H9 (cell line): ENCODE results near the gene EFCAB11. TPM values are rescaled to one million over a fixed set of nuclear protein-coding genes. Genes with fewer than 3 reads are reported as not detected.

Experiments
- DNase-seq: peaks from one replicate; pipeline ENCODE4 v3.0.0-alpha.2; 2017
- H2AFZ ChIP-seq: one replicate; pipeline ENCODE4 v1.6.1; 2013; ENCODE audit warnings: mild to moderate bottlenecking, low read length, control low read depth, moderate library complexity
- H2AK5ac ChIP-seq: 2 replicates; pipeline ENCODE4 v1.6.1; 2013; ENCODE audit warnings: low read length, control low read depth, mixed read lengths; ENCODE audit not compliant: insufficient read length
- H2BK120ac ChIP-seq: one replicate; pipeline ENCODE4 v1.6.1; 2013; ENCODE audit warnings: low read depth, mild to moderate bottlenecking, low read length, control low read depth, inconsistent platforms; ENCODE audit not compliant: poor library complexity, severe bottlenecking
- H2BK12ac ChIP-seq: 2 replicates; pipeline ENCODE4 v1.6.1; 2013; ENCODE audit warnings: low read length, control low read depth, mixed read lengths, low read depth; ENCODE audit not compliant: insufficient read length
- H2BK15ac ChIP-seq: 2 replicates; pipeline ENCODE4 v1.6.1; 2013; ENCODE audit warnings: low read depth, low read length, control low read depth
- H2BK20ac ChIP-seq: one replicate; pipeline ENCODE4 v1.6.1; 2013; ENCODE audit warnings: low read depth, mild to moderate bottlenecking, low read length, control low read depth, inconsistent platforms; ENCODE audit not compliant: poor library complexity, severe bottlenecking
- H2BK5ac ChIP-seq: 2 replicates; pipeline ENCODE4 v1.6.1; 2013; ENCODE audit warnings: low read length, control low read depth, mixed read lengths; ENCODE audit not compliant: insufficient read length
- H3K14ac ChIP-seq: 2 replicates; pipeline ENCODE4 v1.6.1; 2013; ENCODE audit warnings: low read length, control low read depth; ENCODE audit not compliant: insufficient read depth
- H3K18ac ChIP-seq: 2 replicates; pipeline ENCODE4 v1.6.1; 2013; ENCODE audit warnings: low read depth, mild to moderate bottlenecking, mixed read lengths, low read length, control low read depth; ENCODE audit not compliant: insufficient read length
- H3K23ac ChIP-seq: 2 replicates; pipeline ENCODE4 v1.6.1; 2013; ENCODE audit warnings: low read length, control low read depth, mixed read lengths, low read depth; ENCODE audit not compliant: insufficient read length
- H3K23me2 ChIP-seq: 2 replicates; pipeline ENCODE4 v1.6.1; 2013; ENCODE audit warnings: low read depth, mild to moderate bottlenecking, mixed read lengths, low read length, control low read depth; ENCODE audit not compliant: insufficient read length, poor library complexity, severe bottlenecking
- H3K27ac ChIP-seq: 2 replicates; pipeline ENCODE4 v1.5.1; 2013; ENCODE audit warnings: low read length, control low read depth, mixed read lengths, low read depth; ENCODE audit not compliant: insufficient read length
- H3K27me3 ChIP-seq: 2 replicates; pipeline ENCODE4 v1.6.1; 2013; ENCODE audit warnings: low read length, control low read depth, inconsistent platforms; ENCODE audit not compliant: insufficient read depth
- H3K4ac ChIP-seq: 2 replicates; pipeline ENCODE4 v1.6.1; 2013; ENCODE audit warnings: low read depth, mild to moderate bottlenecking, control low read depth, inconsistent platforms, low read length, moderate library complexity
- H3K4me1 ChIP-seq: 2 replicates; pipeline ENCODE4 v1.6.1; 2013; ENCODE audit warnings: low read length, control low read depth, inconsistent platforms; ENCODE audit not compliant: insufficient read depth
- H3K4me2 ChIP-seq: 2 replicates; pipeline ENCODE4 v1.6.1; 2013; ENCODE audit warnings: low read length, control low read depth, mixed read lengths; ENCODE audit not compliant: insufficient read length, insufficient read depth
- H3K56ac ChIP-seq: 2 replicates; pipeline ENCODE4 v1.6.1; 2013; ENCODE audit warnings: low read depth, mild to moderate bottlenecking, mixed read lengths, low read length, control low read depth; ENCODE audit not compliant: insufficient read length
- H3K79me1 ChIP-seq: 2 replicates; pipeline ENCODE4 v1.6.1; 2013; ENCODE audit warnings: low read depth, mild to moderate bottlenecking, moderate library complexity, low read length, control low read depth, inconsistent platforms; ENCODE audit not compliant: insufficient read depth, poor library complexity, severe bottlenecking
- H3K79me2 ChIP-seq: 2 replicates; pipeline ENCODE4 v1.6.1; 2013; ENCODE audit warnings: low read length, control low read depth, inconsistent platforms; ENCODE audit not compliant: insufficient read depth
- H3K9ac ChIP-seq: 2 replicates; pipeline ENCODE4 v1.6.1; 2013; ENCODE audit warnings: low read length, control low read depth, mixed read lengths; ENCODE audit not compliant: insufficient read length; ENCODE audit errors: extremely low read depth
- H3K9me3 ChIP-seq: one replicate; pipeline ENCODE4 v1.6.1; 2013; ENCODE audit warnings: low read depth, low read length, inconsistent platforms; ENCODE audit not compliant: control insufficient read depth
- H3T11ph ChIP-seq: one replicate; pipeline ENCODE4 v1.6.1; 2013; ENCODE audit warnings: mild to moderate bottlenecking, low read length, control low read depth, inconsistent platforms
- H4K20me1 ChIP-seq: one replicate; pipeline ENCODE4 v1.6.1; 2013; ENCODE audit not compliant: control insufficient read depth, insufficient read length, insufficient read depth
- H4K5ac ChIP-seq: 2 replicates; pipeline ENCODE4 v1.6.1; 2013; ENCODE audit warnings: low read depth, mild to moderate bottlenecking, mixed read lengths, low read length, control low read depth; ENCODE audit not compliant: insufficient read length
- H4K8ac ChIP-seq: replicated peaks from 2 replicates; pipeline ENCODE4 v1.6.1; 2013; ENCODE audit warnings: low read length, control low read depth, mixed read lengths, low read depth; ENCODE audit not compliant: insufficient read length
- H4K91ac ChIP-seq: 2 replicates; pipeline ENCODE4 v1.6.1; 2013; ENCODE audit warnings: low read depth, mild to moderate bottlenecking, moderate library complexity, mixed read lengths, low read length, control low read depth; ENCODE audit not compliant: insufficient read length
- H3K27ac Mint-ChIP-seq, 3 experiments: 2 replicates in 2 of 3; 3 replicates in 1 of 3; pipeline ENCODE4 v1.8.0; 2020 to 2021; ENCODE audit warnings: mixed read lengths in 3 of 3, mild to moderate bottlenecking in 1 of 3, moderate library complexity in 1 of 3
- H3K27me3 Mint-ChIP-seq: 2 replicates; pipeline ENCODE4 v1.8.0; 2021; ENCODE audit warnings: low read depth, mild to moderate bottlenecking, moderate library complexity, mixed read lengths
- H3K36me3 Mint-ChIP-seq, 3 experiments: 2 replicates in 2 of 3; 3 replicates in 1 of 3; pipeline ENCODE4 v1.8.0; 2020 to 2021; ENCODE audit warnings: low read depth in 3 of 3, mixed read lengths in 3 of 3; ENCODE audit not compliant: insufficient read depth in 1 of 3
- H3K4me1 Mint-ChIP-seq, 2 experiments: 2 replicates each; pipeline ENCODE4 v1.8.0; 2020; ENCODE audit warnings: mixed read lengths in 2 of 2
- H3K4me3 Mint-ChIP-seq, 2 experiments: 2 replicates in 1 of 2; 3 replicates in 1 of 2; pipeline ENCODE4 v1.8.0; 2020 to 2021; ENCODE audit warnings: mild to moderate bottlenecking in 2 of 2, mixed read lengths in 2 of 2, moderate library complexity in 1 of 2
- H3K9me3 Mint-ChIP-seq, 2 experiments: 2 replicates in 1 of 2; 3 replicates in 1 of 2; pipeline ENCODE4 v1.8.0; 2020; ENCODE audit warnings: mild to moderate bottlenecking in 2 of 2, mixed read lengths in 2 of 2, moderate library complexity in 1 of 2
- WGBS: extraction: QIAGEN DNeasy Blood & Tissue Kit; methylation state at CpG from one replicate; pipeline ENCODE4 v1.1.7; 2013; ENCODE audit warnings: missing lambda C conversion rate, low lambda C conversion rate, mixed read lengths; ENCODE audit not compliant: insufficient read length; ENCODE audit errors: extremely low coverage; 5-methylcytosine and 5-hydroxymethylcytosine counted together
- total RNA-seq: library from RNA; stranded (reverse); gene quantifications from 2 replicates; pipeline ENCODE4 v1.2.1, GENCODE V29; 2021
- TF ChIP-seq, protein P1 (sequence below): fragments of 200-600 bp; sonication (generic); conservative IDR thresholded peaks from 3 replicates; pipeline ENCODE4 v1.8.0; 2021; ENCODE audit warnings: antibody characterized with exemption, mild to moderate bottlenecking

Gene EFCAB11
- total RNA-seq, 1 experiment from 2014 or later: 17.4 TPM

DNA sequence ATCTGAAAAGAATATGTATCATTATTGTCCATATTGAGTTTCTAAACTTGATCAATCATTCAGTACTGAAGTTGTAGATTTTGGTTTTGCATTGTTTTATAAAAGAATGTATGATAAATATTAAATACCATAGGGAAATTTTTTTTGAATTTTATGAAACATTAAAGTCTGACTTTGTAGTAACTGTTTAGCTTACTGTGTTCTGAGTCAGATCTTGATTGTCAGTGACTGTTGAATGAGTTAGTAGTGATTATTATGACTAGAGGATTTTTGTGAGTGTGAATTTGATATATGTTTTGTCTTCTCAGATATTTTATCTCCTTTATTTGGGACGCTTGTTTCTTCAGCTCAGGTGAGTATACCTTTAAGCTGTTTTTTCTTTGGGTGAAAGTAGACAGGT is 11.3 kb upstream of the EFCAB11 start:
- peaks cover 26 to 64% (median 61%) of the 10 kb centered on the region in 3 experiments; a peak in 6 of 7 replicates for H3K36me3 Mint-ChIP-seq
- Histone ChIP-seq H3K23me2 (no peaks in the 10 kb centered on the region), H3K79me1 (no peaks in the 10 kb centered on the region), H3K4ac (no peak overlapping the region), H3T11ph (no peak overlapping the region), H2BK15ac (no peak overlapping the region), H2BK5ac (no peak overlapping the region), H3K18ac (no peak overlapping the region), H4K8ac (no peak overlapping the region), H3K9me3 (no peaks in the 10 kb centered on the region), H3K23ac (no peak overlapping the region), H3K14ac (no peak overlapping the region), H3K9ac (no peak overlapping the region), H4K20me1 (no peaks in the 10 kb centered on the region), H3K4me1 (no peaks in the 10 kb centered on the region), H3K27me3 (no peaks in the 10 kb centered on the region), H3K4me2 (no peak overlapping the region), H3K27ac (no peak overlapping the region), H4K5ac (no peak overlapping the region), H3K79me2 (no peaks in the 10 kb centered on the region), H4K91ac (no peak overlapping the region), H2AFZ (no peak overlapping the region), H2BK12ac (no peak overlapping the region), H2BK20ac (no peak overlapping the region), H2BK120ac (no peak overlapping the region), H3K56ac (no peak overlapping the region), H2AK5ac (no peak overlapping the region)
- H3K4me1 Mint-ChIP-seq: peaks cover 2 to 7% of the 10 kb centered on the region in 2 experiments
- no peak overlapping the region for H3K27ac Mint-ChIP-seq
- TF ChIP-seq, protein P1, sequence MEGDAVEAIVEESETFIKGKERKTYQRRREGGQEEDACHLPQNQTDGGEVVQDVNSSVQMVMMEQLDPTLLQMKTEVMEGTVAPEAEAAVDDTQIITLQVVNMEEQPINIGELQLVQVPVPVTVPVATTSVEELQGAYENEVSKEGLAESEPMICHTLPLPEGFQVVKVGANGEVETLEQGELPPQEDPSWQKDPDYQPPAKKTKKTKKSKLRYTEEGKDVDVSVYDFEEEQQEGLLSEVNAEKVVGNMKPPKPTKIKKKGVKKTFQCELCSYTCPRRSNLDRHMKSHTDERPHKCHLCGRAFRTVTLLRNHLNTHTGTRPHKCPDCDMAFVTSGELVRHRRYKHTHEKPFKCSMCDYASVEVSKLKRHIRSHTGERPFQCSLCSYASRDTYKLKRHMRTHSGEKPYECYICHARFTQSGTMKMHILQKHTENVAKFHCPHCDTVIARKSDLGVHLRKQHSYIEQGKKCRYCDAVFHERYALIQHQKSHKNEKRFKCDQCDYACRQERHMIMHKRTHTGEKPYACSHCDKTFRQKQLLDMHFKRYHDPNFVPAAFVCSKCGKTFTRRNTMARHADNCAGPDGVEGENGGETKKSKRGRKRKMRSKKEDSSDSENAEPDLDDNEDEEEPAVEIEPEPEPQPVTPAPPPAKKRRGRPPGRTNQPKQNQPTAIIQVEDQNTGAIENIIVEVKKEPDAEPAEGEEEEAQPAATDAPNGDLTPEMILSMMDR: no peak
- H3K4me3 Mint-ChIP-seq: no peak overlapping the region
- no peaks in the 10 kb centered on the region for H3K27me3 Mint-ChIP-seq
- WGBS: no CpG with 5 or more reads among the region's 1 CpG
- DNase-seq: no peak
- no peaks in the 10 kb centered on the region for H3K9me3 Mint-ChIP-seq
